Esophagus squamous epithelium (tissue), 4 donors: ENCODE data around the gene DSCAML1.

Experiments
- CTCF ChIP-seq, 6 experiments: fragments of 450-650 bp in 4 of 6; fragments of 200-600 bp in 2 of 6; sonication (generic) in 2 of 6; IDR thresholded peaks; one replicate each; pipeline ENCODE4 v1.5.1; 2016 to 2019; ENCODE audit warnings: antibody characterized with exemption in 6 of 6, mild to moderate bottlenecking in 4 of 6, moderate library complexity in 4 of 6
- POLR2A ChIP-seq, 4 donors: fragments of 450-650 bp; IDR thresholded peaks; one replicate each; pipeline ENCODE4 v1.6.1; 2017; ENCODE audit warnings: antibody characterized with exemption in 4 of 4, mild to moderate bottlenecking in 4 of 4, moderate library complexity in 3 of 4

- TF ChIP-seq POLR2A (IDR thresholded peaks at IDR 0.05): no peak
- TF ChIP-seq CTCF (IDR thresholded peaks at IDR 0.05): no peak
These were observed 211.4 kb downstream of the DSCAML1 start for GRCh38 chr11:117585631-117586030.
